Coronary artery (tissue), 2 donors: ENCODE results near the gene CCS.

ENCODE experiments used
- DNase-seq: peaks from one replicate; pipeline ENCODE4 v3.0.0-alpha.2; 2017; ENCODE audit warnings: low spot score
- H3K27ac ChIP-seq, 2 donors: fragments of 200-600 bp; sonication (generic); one replicate each; pipeline ENCODE4 v1.5.1; 2016 to 2019
- H3K4me3 ChIP-seq: fragments of 200-600 bp; sonication (generic); 2 replicates; pipeline ENCODE4 v1.5.1; 2016; ENCODE audit warnings: mild to moderate bottlenecking, moderate library complexity
- CTCF ChIP-seq: fragments of 200-600 bp; sonication (generic); IDR thresholded peaks from one replicate; pipeline ENCODE4 v1.5.1; 2019; ENCODE audit warnings: antibody characterized with exemption

Gene CCS

DNA sequence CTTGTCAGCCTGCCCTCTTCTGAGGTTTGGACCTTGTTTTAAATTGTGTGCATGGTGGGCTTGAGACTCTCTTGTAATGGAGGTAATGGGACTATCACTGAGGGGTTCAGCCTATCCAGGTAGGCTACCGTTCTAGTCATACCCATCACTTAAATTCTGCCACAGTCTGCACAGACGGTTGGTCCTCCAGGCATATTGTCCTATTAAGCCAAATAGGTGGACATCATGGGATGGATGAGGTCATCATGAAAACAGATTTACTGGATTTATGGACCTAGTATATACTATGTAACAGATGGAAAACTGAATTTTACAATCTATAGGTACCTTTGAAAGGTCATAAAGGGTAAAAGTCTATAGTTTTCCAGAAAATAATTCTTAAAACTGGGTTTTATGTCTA, 36.4 kb downstream of the CCS start:
- H3K4me3 ChIP-seq: no peak overlapping the region
- TF ChIP-seq CTCF: no peak
- H3K27ac ChIP-seq: no peak overlapping the region
- DNase-seq: no peak

DNA sequence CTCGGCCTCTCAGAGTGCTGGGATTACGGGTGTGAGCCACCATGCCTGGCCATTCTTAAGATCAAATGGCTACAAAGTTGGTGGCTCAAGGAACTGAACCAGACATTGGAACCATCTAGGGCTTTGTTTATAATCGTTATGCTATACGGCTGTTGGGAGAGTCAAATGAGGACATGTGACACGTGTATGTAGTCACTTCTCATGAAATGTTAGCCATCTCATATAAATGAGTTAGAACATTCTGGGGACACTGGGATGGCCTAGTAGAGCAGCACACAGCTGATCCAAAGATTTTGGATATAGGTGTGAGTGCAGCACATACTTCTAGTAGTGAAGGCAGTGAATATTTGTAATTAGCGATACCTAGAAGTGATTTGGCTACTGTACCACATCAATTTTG, 38.9 kb downstream of the CCS start:
- H3K27ac ChIP-seq: no peak overlapping the region
- DNase-seq: no peak
- no peak for TF ChIP-seq CTCF
- H3K4me3 ChIP-seq: no peak overlapping the region

DNA sequence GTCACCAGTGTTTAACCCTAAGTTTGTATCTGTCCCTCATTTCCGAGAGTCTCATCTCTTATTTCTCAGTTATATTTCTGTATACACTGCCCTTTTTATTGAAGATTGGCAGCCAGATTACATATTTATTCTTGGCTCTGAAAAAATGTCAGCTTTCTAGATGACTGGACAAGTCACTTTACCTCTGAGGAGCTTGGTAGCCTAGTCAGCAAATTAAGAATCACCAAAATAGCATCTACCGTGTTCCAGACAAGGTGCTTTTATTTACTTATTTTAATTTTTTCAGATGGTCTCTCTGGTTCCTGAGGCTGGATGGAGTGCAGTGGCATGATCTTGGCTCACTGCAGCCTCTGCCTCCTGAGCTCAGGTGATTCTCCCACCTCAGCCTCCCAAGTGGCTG, 40.0 kb downstream of the CCS start:
- H3K4me3 ChIP-seq: no peak overlapping the region
- no peak overlapping the region for H3K27ac ChIP-seq
- no peak for TF ChIP-seq CTCF
- DNase-seq: no peak

DNA sequence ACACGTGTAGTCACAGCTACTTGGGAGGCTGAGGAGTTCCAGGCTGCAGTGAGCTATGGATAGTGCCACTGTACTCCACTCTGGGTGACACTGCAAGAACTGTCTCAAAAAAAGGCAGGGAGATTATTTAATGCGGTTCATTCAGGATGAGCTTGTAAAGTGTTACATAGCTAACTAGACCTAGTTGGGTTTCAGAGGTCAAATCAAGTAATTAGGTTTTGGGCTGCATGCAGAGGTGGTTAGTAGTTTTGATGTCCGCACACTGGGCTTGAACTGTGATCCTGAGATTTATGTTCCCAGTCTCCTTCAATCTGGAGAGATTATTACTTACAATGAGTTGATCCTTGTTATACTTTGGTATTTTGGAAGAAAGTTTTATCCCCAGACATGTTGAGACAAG, 43.4 kb downstream of the CCS start:
- Histone ChIP-seq H3K4me3 (no peak overlapping the region), H3K27ac (no peak overlapping the region)
- no peak for TF ChIP-seq CTCF
- no peak for DNase-seq

GRCh38 chr11:66637557-66638176, 44.7 kb downstream of the CCS start:
- no peak for DNase-seq
- TF ChIP-seq CTCF: no peak
- peak overlapping the region; percentile 89 for H3K4me3 ChIP-seq
- H3K27ac ChIP-seq: peak overlapping the region; percentile 50 to 80

- peak within 1 kb of the TSS; percentile 75 to 84 for H3K27ac ChIP-seq
- no peak for TF ChIP-seq CTCF
- peak; percentile 99 for DNase-seq
- peak within 1 kb of the TSS; percentile 89 for H3K4me3 ChIP-seq
Observed at GRCh38 chr11:66638177-66639065, 45.4 kb downstream of the CCS start, which contains the start of gene RBM4. TSS of gene RBM4 (plus strand) at chr11:66638703. CDS start at chr11:66639712, 1,009 bp downstream.
